A172 (cell line): ENCODE measurements around the gene SZRD1. TPM values are rescaled to one million over a fixed set of nuclear protein-coding genes. Genes with fewer than 3 reads are reported as not detected.
"Not testable (repeated sequence)": the region's sequence is repeated elsewhere in the genome, so short reads cannot be mapped to it uniquely, and the experiment has no call there.

Experiments used
- DNase-seq: peaks from one replicate; pipeline ENCODE4 v3.0.0-alpha.2; 2015; ENCODE audit warnings: low spot score
- total RNA-seq: library from RNA; depleted of rRNA; stranded (reverse); fragments of >200 nt; shearing (Covaris generic); gene quantifications from 2 replicates; pipeline ENCODE4 v1.2.3, GENCODE V29; 2014; rRNA removed

The SZRD1 gene, protein sequence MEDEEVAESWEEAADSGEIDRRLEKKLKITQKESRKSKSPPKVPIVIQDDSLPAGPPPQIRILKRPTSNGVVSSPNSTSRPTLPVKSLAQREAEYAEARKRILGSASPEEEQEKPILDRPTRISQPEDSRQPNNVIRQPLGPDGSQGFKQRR
- 66.1 and 72.9 TPM in 2 replicates for total RNA-seq

DNA sequence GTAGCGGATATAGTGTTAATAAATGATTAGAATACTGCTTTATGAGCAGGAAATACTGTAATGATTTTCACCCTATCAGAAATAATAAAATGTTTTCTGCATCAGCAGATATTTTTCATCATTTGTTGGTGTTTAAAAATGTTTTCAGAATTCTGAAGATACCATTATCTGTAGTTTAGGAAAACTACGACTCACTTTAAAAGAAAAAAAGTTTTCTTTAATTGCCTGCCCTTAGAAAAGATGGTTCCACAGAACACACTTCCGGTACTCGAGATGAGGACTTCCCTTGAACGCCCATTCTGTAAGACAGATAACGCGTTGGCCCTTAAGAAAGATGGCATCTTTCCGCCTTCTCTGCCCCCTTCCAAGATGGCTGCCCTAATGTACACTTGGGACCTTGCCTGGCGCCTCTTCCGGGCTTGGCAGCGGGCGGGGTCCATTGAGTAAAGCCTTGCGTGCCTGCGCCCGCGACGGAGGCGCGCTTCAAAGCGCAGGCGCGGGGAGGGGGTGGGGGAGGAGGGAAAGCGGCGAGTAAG, at the start of gene SZRD1:
Gene SZRD1 (plus strand): TSS at position 521 of the 536 bp plus-strand sequence. CDS start 16 bp downstream, outside the sequence.
- peak; percentile 95 for DNase-seq

DNA sequence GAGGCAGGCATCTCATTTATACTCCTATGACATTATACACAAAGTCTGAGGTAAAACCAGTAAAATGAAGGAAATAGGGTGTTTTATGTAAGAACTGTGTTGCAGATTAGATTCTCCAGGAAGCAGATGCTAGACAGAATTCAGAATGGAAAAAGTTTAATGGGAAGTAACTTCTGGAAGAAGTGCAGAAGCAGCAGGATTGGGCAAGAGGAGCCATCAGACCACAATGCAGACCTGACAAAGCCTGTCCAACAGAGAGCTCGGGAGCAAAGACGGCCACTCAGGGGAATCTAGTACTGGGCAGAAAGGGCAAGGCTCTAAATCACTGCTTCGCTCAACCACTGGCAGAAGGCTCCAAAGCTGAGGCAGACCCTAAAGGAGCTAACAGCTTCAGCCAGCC, 48.5 kb upstream of the SZRD1 start:
- DNase-seq: no peak

DNA sequence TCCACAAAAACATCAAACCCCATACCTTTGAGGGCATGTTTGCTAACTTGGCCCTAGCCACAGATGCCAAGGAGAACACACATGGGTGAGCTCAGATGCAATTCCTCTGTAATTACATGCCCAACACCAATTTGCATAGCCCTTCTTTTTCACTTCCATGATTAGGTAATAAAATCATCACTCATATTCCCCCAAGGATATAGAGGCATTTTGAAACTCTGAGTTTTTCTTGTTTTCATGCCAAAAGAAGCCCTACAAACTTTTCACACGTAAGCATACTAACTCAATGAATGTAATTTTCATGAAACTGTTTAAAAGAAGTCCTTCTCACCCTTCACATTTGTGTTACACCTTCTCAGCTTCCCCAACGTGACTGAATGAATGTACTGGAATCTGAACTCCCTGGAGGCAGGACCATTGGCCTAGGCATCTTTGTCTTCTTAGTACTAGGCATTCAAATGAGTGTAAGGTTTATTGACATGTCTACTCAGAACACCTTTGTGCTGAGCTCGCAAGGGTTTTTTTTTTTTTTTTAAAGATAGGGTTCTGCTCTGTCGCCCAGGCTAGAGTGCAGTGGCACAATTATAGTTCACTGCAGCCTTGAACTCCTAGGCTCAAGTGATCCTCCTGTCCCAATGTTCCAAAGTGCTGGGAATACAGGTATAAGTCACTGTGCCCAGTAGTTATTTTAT, 45.7 kb upstream of the SZRD1 start:
- no peak for DNase-seq

DNA sequence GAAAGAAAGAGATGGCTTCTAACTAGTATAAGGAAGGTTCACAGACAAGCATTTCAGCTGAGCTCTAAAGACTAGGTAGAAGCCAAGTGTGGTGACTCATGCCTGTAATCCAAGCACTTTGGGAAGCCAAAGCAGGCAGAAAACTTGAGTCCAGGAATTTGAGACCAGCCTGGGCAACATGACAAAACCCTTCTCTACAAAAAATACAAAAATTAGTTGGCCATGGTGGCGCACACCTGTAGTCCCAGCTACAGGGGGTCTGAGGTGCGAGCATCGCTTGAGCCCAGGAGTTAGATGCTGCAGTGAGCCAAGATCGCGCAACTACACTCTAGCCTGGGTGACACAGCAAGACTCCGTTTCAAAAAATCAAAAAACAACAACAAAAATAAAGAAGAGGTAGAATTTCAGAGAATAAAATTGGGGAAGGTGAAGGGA, 42.6 kb upstream of the SZRD1 start:
- peak; percentile 62 for DNase-seq

DNA sequence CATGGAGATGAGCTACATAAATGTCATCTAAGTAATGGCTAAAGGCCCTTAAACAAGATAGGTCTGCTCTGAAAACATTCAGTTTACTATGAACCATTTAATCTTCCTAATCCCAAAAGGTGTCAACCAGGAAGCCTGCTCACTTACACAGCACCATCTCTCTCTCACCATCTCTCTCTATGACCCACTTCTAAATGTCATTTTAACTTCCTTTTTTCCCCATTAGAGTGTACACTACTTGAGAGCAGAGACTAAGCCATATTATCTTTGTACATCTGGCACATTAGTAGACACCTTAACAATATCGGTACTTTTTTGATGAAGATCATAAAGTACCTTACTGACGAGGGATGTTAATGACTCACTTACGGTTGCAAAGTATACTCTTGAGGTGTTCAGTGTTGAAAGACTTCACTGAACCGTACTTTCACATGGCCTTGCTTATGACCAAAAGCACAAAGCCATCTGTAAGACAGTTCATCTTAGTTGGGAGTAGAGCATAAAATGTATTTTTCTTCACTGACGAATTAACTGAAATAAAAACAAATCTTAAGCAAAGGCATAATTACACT, 40.1 kb upstream of the SZRD1 start:
- no peak for DNase-seq

DNA sequence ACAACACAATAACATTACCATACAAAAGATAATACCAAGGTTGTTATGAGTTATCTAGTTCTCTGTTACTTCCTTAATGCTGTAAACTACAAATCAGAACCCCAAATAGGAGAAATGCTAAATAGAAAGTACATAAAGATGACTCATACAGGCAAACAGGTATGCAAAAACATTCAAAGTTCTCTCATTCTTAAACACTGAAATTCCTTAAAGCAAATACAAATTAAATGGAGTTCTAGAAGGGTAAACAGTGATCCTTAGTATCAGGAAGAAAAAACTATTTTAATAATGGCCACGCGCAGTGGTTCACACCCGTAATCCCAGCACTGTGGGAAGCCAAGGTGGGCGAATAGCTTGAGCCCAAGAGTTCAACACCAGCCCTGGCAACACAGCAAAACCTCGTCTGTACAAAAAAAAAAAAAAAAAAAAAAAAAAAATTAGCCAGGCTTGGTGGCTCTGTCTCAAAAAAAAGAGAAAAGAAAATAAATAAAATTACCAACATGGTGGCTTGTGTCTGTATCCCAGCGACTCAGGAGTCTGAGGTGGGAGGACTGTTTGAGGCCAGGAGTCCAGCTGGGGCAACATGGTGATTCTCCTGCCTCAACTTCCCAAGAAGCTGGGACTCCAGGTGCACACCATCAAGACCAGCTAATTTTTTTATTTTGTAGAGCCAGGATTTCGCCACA, 32.2 kb upstream of the SZRD1 start:
- no peak for DNase-seq

DNA sequence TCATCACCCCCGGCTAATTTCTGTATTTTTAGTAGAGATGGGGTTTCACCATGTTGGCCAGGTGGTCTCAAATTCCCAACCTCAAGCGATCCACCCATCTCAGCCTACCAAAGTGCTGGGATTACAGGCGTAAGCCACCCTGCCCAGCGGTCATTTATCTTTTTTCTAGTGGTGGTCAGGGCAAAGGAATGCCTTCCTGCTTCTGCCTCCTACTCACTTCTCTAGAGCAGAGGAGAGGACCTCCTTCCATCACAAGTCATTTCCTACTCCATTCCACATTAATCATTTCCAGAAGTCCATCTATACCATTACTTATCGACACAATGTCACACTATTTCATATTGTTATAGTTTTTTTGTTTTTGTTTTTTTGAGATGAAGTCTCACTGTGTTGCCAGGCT, 28.1 kb upstream of the SZRD1 start:
- no peak for DNase-seq

DNA sequence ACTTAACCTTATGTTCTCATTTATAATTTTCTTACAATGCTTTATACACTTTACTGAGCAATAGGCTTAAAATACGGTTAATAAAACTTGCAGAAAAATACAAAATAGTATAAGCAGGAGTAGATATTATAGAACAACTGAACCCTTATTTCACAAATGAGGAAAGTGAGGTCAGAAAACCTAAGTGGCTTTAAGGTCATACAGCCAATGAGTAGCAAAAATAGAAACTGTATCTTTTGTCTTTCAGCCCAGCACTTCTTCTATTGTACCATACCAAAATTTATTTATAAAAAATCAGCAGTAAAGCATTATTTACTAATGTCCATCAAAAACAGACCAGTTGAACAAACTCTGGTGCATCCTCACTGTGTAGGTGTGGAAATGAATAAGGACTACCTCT, 26.4 kb upstream of the SZRD1 start:
- no peak for DNase-seq

DNA sequence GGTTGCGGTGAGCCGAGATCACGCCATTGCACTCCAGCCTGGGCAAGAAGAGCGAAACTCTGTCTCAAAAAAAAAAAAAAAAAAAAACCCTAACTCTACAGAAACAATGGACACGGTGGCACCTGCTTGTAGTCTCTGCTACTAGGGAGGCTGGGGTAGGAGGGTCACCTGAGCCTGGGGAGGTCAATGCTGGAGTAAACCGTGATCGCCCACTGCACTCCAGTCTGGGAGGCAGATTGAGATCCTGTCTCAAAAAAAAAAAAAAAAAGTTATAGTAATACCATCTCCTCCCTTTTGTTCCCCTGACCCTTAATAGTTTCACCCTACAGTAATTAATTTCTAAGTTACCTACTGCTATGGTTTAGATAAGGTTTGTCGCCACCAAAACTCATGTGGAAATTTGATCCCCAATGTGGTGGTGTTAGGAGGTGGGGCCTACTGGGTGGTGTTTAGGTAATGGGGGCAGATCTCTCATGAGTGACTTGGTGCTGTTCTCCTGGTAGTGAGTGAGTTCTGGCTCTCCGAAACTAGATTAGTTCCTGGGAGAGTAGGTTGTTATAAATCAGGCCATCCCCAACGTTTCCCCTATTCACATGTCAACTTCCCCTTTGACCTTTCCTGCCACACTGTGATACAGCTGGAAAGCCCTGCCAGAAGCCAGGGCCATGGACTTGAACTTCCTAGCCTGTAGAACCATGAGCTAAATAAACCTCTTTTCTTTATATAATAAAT, 24.5 kb upstream of the SZRD1 start:
- DNase-seq: no peak

DNA sequence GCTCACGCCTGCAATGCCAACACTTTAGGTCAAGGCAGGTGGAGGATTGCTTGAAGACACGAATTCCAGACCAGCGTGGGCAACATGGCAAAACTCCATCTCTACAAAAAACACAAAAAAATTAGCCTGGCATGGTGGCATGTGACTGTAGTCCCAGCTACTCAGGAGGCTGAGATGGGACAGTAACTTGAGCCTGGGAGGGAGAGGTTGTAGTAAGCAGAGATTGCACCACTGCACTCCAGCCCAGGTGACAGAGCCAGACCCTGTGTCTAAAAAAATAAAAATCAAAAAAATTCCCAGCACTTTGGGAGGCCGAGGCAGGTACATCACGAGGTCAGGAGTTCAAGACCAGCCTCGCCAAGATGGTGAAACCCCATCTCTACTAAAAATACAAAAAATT, 23.8 kb upstream of the SZRD1 start:
- not testable (repeated sequence) for DNase-seq

DNA sequence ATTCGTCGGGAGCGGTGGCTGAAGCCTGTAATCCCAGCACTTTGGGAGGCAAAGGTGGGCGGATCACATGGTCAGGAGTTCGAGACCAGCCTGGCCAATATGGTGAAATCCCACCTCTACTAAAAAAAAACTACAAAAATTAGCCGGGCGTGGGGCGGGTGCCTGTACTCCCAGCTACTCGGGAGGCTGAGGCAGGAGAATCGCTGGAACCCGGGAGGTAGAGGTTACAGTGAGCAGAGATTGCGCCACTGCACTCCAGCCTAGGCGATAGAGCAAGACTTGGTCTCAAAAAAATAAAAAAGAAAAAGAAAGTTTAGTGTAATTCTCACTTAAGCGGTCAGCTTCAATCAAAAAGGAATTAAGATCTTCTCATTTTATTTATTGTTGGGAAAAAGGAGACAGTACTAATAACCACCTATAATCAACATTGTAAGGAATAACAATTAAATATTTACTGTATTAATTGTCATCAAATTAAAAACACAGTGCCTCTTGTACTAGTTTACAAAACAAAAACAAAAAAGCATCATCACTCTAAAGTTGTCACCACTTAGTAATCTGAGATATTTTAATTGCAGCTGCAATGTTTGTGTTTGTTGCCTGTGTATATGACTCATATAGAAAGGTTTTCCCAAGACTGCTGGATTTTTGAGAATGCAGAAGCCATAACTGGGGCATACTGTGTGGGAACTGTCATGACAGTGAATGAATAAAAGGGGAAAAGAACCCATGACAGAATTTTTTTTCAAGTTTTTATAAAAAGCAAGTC, 18.4 kb upstream of the SZRD1 start:
- DNase-seq: peak; percentile 79

DNA sequence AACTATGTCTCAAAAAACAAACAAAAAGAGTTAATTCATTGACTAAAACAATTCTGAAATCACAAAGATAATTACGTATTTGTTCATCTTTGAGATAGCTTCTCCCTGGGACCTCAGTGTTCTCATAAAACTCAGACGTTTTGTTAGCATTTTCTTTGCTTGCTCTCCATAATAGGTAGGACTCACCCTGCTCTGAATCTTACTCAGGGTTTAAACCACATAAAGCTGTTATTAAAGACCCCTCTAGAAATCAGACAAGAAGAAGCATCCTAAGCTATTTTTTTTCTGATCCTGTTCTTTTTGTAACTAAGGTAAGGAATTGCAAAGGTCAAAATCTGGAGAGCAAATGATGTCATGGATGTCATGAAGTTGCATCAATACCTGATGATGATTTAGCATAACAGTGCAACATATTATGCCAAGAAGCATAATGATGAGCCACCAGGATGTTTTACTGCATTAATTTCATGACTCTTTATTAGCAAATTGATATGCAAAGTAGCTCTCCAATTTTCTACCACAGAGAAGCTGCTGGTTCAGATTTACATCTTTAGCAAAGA, 17.1 kb upstream of the SZRD1 start:
- no peak for DNase-seq

DNA sequence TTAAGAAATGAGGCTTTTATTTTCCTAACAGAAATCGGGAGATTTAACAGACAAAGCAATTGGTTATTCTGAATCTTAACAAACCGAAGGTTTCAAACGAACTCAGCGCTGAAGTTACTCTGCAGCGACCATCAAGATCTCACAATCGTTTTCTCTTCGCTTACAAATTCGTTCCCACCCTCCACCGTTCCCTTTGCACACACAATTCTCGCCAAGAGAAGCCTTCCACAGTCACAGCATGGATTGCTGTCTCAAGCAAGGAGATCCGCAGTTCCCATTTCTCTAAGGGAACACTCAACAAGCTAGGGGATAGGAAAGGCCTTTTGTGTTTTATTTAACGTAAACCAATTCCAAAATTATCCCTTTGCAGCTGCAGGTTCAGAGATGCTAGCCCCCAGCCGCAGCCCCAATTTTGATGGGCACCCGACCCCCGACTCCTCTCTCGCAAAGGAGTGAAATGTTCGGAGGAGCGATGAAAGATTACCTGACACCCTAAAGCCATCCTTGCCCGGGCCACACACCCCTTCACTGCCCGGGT, 15.5 kb upstream of the SZRD1 start:
- DNase-seq: no peak

DNA sequence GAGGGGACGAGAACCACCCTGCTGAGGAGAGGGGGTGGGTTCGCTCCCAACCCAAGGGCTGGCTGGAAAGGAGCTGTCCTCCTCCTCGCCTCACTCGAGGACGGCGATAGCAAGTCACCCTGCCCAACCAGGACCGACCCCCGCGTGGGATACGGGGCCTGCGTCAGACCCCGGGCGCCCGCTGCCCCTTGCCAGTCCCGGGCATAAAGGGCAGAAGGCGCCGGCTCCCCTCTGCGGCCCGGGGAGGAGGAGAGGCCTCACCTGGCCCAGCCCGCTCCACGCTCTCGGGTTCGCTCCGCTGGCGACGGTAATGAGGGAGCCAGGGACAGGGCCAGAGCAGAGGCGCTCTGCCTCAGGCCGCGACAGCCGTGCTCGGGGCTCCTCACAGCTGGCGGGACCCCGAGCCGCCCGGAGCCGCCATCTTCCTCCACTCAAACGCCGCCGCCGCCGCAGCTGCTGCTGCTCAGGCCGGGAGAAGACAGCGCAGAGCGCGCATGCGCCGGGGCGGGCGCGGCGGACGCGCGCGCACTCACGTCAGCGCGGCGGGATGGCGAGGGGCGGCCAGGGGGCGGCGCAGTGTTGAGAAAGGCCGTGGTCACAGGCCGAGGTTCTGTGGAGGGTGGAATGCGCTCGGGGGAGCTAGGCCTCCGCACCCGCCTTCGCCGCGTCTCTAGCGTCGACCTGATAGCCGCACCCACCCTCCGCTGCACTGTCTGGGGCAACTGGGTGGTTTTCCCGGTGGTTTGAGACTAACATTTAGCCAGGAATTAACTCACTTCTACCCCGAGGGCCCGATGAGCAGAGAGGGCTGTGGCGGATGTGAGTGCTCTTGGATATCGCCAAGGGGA, 14.8 kb upstream of the SZRD1 start, which contains the start of gene FBXO42:
Gene FBXO42 (minus strand): TSS at position 487 of the 848 bp plus-strand sequence. CDS start 37,062 bp downstream, outside the sequence.
- peak; percentile 52 for DNase-seq

DNA sequence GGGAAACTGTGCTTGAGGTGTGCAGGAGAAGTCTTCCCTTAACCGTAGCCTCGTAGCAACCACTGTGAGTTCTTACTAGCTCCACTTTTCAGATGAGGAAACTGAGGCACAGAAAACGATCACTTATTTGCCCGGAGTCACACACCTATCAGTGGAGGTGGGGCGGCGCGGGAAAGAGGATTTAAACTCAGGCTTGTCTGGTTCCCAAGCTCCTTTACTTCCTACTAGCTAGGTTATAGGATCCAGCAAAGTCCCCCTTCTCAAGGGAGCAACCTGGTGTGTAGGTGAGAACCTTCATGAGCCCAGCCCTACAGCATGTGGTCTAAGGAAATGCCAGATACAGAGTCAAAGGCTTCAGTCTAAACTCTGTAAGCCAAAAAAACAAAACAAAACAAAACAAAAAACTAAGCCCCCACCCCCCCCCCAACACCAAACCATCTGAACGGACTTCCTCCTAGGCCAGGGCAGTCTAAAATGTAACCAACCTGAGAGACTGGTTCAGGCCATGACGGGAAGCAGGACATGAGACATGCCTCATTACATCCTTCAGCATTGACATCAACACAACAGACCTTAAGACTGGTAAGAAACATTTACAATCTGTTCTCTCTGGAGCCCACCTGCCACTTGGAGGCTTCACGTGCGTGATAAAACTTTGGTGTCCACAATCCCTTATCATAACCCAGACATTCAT, 14.1 kb upstream of the SZRD1 start:
- no peak for DNase-seq

DNA sequence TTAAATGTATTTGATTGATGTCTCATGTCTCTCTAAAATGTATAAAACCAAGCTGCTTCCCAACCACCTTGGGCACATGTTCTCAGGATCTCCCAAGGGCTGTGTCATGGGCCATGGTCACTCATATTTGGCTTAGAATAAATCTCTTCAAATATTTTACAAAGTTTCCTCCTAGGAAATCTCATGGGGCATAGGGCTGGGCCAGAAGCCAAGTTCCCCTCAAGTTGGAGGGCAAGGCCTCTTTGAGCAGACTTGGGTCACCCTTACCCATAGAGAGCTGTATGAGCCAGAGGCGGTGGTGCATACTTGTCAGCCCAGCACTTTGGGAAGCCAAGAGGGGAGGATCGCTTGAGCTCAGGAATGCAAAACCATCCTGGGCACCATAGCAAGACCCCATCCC, 12.4 kb upstream of the SZRD1 start:
- DNase-seq: no peak

DNA sequence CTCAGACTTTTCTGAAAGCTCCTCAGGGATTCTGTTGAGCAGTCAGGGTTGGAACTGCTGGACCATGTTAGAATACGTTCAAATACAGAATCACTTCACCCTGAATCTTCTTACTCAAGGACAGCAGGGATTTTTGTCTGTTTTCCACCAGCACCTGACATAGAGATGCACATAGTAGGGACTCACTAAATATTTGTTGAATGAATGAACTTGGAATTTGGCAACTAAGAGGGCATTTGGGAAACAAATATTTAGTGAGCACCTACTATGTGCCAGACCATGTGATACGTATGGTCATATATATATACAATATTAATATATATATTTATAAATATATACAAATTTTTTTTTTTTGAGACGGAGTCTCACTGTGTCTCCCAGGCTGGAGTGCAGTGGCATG, 10.2 kb upstream of the SZRD1 start:
- no peak for DNase-seq

DNA sequence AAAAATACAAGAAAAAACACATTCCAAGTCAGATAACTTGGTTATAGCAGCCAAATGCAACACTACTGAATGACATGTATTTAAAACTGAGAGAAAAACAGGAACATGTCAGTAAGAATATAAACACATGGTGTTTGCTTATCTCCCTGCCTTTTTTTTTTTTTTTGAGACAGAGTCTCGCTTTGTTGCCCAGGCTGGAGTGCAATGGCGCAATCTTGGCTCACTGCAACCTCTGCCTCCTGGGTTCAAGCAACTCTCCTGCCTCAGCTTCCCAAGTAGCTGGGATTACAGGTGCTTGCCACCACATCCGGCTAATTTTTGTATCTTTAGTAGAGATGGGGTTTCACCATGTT, 1.9 kb upstream of the SZRD1 start:
- not testable (repeated sequence) for DNase-seq
